IPS-18c (cell line): Measurements from ENCODE around the gene CRCP.
"Not testable (repeated sequence)": the region's sequence is repeated elsewhere in the genome, so short reads cannot be mapped to it uniquely, and the experiment has no call there.

Experiments used
- H3K4me3 ChIP-seq: 2 replicates; pipeline ENCODE4 v1.7.0; 2013; ENCODE audit warnings: low read depth, mild to moderate bottlenecking, low read length, moderate library complexity; ENCODE audit not compliant: insufficient read depth
- H3K9me3 ChIP-seq: one replicate; pipeline ENCODE4 v1.6.1; 2013; ENCODE audit warnings: mild to moderate bottlenecking, low read length, moderate library complexity; ENCODE audit not compliant: control insufficient read depth, insufficient read depth

CRCP gene

GRCh38 chr7:66142996-66143395, 28.3 kb downstream of the CRCP start:
- H3K4me3 ChIP-seq: no peak overlapping the region
- no peaks in the 10 kb centered on the region for H3K9me3 ChIP-seq

- H3K4me3 ChIP-seq: no peak overlapping the region
- no peaks in the 10 kb centered on the region for H3K9me3 ChIP-seq
Measured at GRCh38 chr7:66143876-66144332, 29.3 kb downstream of the CRCP start.

- H3K9me3 ChIP-seq: no peaks in the 10 kb centered on the region
- H3K4me3 ChIP-seq: no peak overlapping the region
Measured at GRCh38 chr7:66145400-66146104, 30.9 kb downstream of the CRCP start.

- Histone ChIP-seq H3K4me3 (no peak overlapping the region), H3K9me3 (no peaks in the 10 kb centered on the region)
Measured at GRCh38 chr7:66146701-66147100, 32.1 kb downstream of the CRCP start.

GRCh38 chr7:66147657-66148056, 33.0 kb downstream of the CRCP start:
- not testable (repeated sequence) for H3K9me3 ChIP-seq, H3K4me3 ChIP-seq

- H3K4me3 ChIP-seq: no peak overlapping the region
- no peaks in the 10 kb centered on the region for H3K9me3 ChIP-seq
Measured at GRCh38 chr7:66150471-66150870, 35.8 kb downstream of the CRCP start.

GRCh38 chr7:66152371-66153191, 37.9 kb downstream of the CRCP start:
- Histone ChIP-seq H3K9me3 (no peaks in the 10 kb centered on the region), H3K4me3 (no peak overlapping the region)

- Histone ChIP-seq H3K9me3 (no peaks in the 10 kb centered on the region), H3K4me3 (no peak overlapping the region)
Measured at GRCh38 chr7:66153691-66154090, 39.0 kb downstream of the CRCP start.

GRCh38 chr7:66156035-66156434, 41.4 kb downstream of the CRCP start:
- not testable (repeated sequence) for H3K4me3 ChIP-seq, H3K9me3 ChIP-seq

- H3K4me3 ChIP-seq: no peak overlapping the region
Measured at GRCh38 chr7:66157060-66157459, 42.4 kb downstream of the CRCP start.

GRCh38 chr7:66162622-66163021, 48.0 kb downstream of the CRCP start:
- peaks cover 2% of the 10 kb centered on the region for H3K9me3 ChIP-seq
- no peak overlapping the region for H3K4me3 ChIP-seq

More at GRCh38 chr7:66157060-66157459, 42.4 kb downstream of the CRCP start:
- H3K9me3 ChIP-seq: no peaks in the 10 kb centered on the region

- Histone ChIP-seq H3K4me3 (no peak overlapping the region), H3K9me3 (peaks cover 2% of the 10 kb centered on the region)
Measured at GRCh38 chr7:66163186-66163610, 48.6 kb downstream of the CRCP start.

- Histone ChIP-seq H3K4me3 (no peak overlapping the region), H3K9me3 (peaks cover 2% of the 10 kb centered on the region)
Measured at GRCh38 chr7:66164356-66164755, 49.7 kb downstream of the CRCP start.

GRCh38 chr7:66167773-66168387, 53.2 kb downstream of the CRCP start:
- Histone ChIP-seq H3K9me3 (peaks cover 2% of the 10 kb centered on the region), H3K4me3 (no peak overlapping the region)

GRCh38 chr7:66169616-66170015, 55.0 kb downstream of the CRCP start:
- Histone ChIP-seq H3K4me3 (no peak overlapping the region), H3K9me3 (peaks cover 2% of the 10 kb centered on the region)

GRCh38 chr7:66170309-66171231, 55.9 kb downstream of the CRCP start:
- peaks cover 2% of the 10 kb centered on the region for H3K9me3 ChIP-seq
- no peak overlapping the region for H3K4me3 ChIP-seq
